GM23338 (cell line): ENCODE data around the gene SORT1. TPM values are rescaled to one million over a fixed set of nuclear protein-coding genes. Genes with fewer than 3 reads are reported as not detected.

ENCODE experiments used
- ATAC-seq: fragments of 200-7000 bp; cut with Tn5 transposase; 3 replicates; pipeline ENCODE4 v1.9.1; 2020
- DNase-seq: peaks from one replicate; pipeline ENCODE4 v3.0.0-alpha.2; 2015; ENCODE audit warnings: low spot score
- H2AFZ ChIP-seq: fragments of 200-600 bp; sonication (generic); 2 replicates; pipeline ENCODE4 v1.8.0; 2016; ENCODE audit warnings: antibody characterized with exemption, mild to moderate bottlenecking, moderate library complexity
- H3F3A ChIP-seq: fragments of 200-600 bp; sonication (generic); replicated peaks from 2 replicates; pipeline ENCODE4 v1.8.0; 2017; ENCODE audit warnings: antibody characterized with exemption, mixed run types, low read depth
- H3K27ac ChIP-seq: fragments of 200-600 bp; sonication (generic); 2 replicates; pipeline ENCODE4 v1.6.1; 2016; ENCODE audit warnings: low read depth
- H3K27me3 ChIP-seq: fragments of 200-600 bp; sonication (generic); 2 replicates; pipeline ENCODE4 v1.8.0; 2016; ENCODE audit warnings: mild to moderate bottlenecking, mixed run types, moderate library complexity; ENCODE audit not compliant: insufficient read depth
- H3K36me3 ChIP-seq: fragments of 200-600 bp; sonication (generic); 2 replicates; pipeline ENCODE4 v1.8.0; 2016; ENCODE audit warnings: mild to moderate bottlenecking; ENCODE audit not compliant: insufficient read depth
- H3K4me1 ChIP-seq: fragments of 200-600 bp; sonication (generic); 2 replicates; pipeline ENCODE4 v1.8.0; 2016; ENCODE audit warnings: mild to moderate bottlenecking, moderate library complexity; ENCODE audit not compliant: insufficient read depth
- H3K4me2 ChIP-seq: fragments of 200-600 bp; sonication (generic); 2 replicates; pipeline ENCODE4 v1.7.1; 2017; ENCODE audit warnings: mixed run types
- H3K4me3 ChIP-seq: fragments of 200-600 bp; sonication (generic); 2 replicates; pipeline ENCODE4 v1.6.1; 2016; ENCODE audit warnings: mixed run types
- H3K79me2 ChIP-seq: fragments of 200-600 bp; sonication (generic); replicated peaks from 2 replicates; pipeline ENCODE4 v1.8.0; 2017; ENCODE audit warnings: mild to moderate bottlenecking; ENCODE audit not compliant: insufficient read depth
- H3K9me2 ChIP-seq: fragments of 200-600 bp; sonication (generic); 2 replicates; pipeline ENCODE4 v1.8.0; 2017; ENCODE audit not compliant: insufficient read depth
- H4K20me1 ChIP-seq: fragments of 200-600 bp; sonication (generic); replicated peaks from 2 replicates; pipeline ENCODE4 v1.8.0; 2017; ENCODE audit warnings: mild to moderate bottlenecking; ENCODE audit not compliant: insufficient read depth
- H3K27ac Mint-ChIP-seq: 2 replicates; pipeline ENCODE4 v1.8.0; 2020; ENCODE audit warnings: inconsistent platforms, mild to moderate bottlenecking, moderate library complexity, mixed read lengths
- H3K27me3 Mint-ChIP-seq: 3 replicates; pipeline ENCODE4 v1.8.0; 2022; ENCODE audit warnings: low read depth, mild to moderate bottlenecking, moderate library complexity, mixed read lengths, inconsistent platforms; ENCODE audit not compliant: insufficient read depth, poor library complexity
- H3K36me3 Mint-ChIP-seq: 3 replicates; pipeline ENCODE4 v1.8.0; 2021; ENCODE audit warnings: low read depth, mild to moderate bottlenecking, inconsistent platforms, moderate library complexity, mixed read lengths
- H3K4me1 Mint-ChIP-seq: 3 replicates; pipeline ENCODE4 v1.8.0; 2020; ENCODE audit warnings: mild to moderate bottlenecking, inconsistent platforms, mixed read lengths
- H3K4me3 Mint-ChIP-seq: 3 replicates; pipeline ENCODE4 v1.8.0; 2021; ENCODE audit warnings: moderate library complexity, mild to moderate bottlenecking, inconsistent platforms, mixed read lengths
- H3K9me3 Mint-ChIP-seq: 3 replicates; pipeline ENCODE4 v1.8.0; 2020; ENCODE audit warnings: moderate library complexity, mild to moderate bottlenecking, inconsistent platforms, mixed read lengths
- CREB1 ChIP-seq: fragments of 250-450 bp; sonication (Bioruptor Pico); IDR thresholded peaks from 2 replicates; pipeline ENCODE4 v1.5.0; 2020; ENCODE audit warnings: low read depth, mild to moderate bottlenecking, moderate library complexity
- EZH2 ChIP-seq: fragments of 200-600 bp; sonication (generic); IDR thresholded peaks from one replicate; pipeline ENCODE4 v1.8.0; 2017; ENCODE audit warnings: antibody characterized with exemption, mild to moderate bottlenecking, low read depth; ENCODE audit not compliant: unreplicated experiment
- EZH2phosphoT487 ChIP-seq: fragments of 200-600 bp; sonication (generic); IDR thresholded peaks from one replicate; pipeline ENCODE4 v1.8.1; 2018; ENCODE audit warnings: antibody characterized with exemption; ENCODE audit not compliant: unreplicated experiment
- JUNB ChIP-seq: IDR thresholded peaks from one replicate; pipeline ENCODE4 v1.6.1; 2016; ENCODE audit warnings: antibody characterized with exemption; ENCODE audit not compliant: unreplicated experiment
- NANOG ChIP-seq: IDR thresholded peaks from 2 replicates; pipeline ENCODE4 v1.6.1; 2016; ENCODE audit warnings: antibody characterized with exemption, borderline replicate concordance
- POLR2AphosphoS5 ChIP-seq: IDR thresholded peaks from 2 replicates; pipeline ENCODE4 v1.6.1; 2016; ENCODE audit warnings: antibody characterized with exemption, low read depth
- STAT1 ChIP-seq: IDR thresholded peaks from one replicate; pipeline ENCODE4 v1.6.1; 2016; ENCODE audit warnings: antibody characterized with exemption; ENCODE audit not compliant: unreplicated experiment
- ZNF114 ChIP-seq: fragments of 250-450 bp; sonication (Bioruptor Pico); IDR thresholded peaks from 2 replicates; pipeline ENCODE4 v1.5.0; 2020; ENCODE audit warnings: mild to moderate bottlenecking, moderate library complexity
- ZNF331 ChIP-seq: fragments of 250-450 bp; sonication (Bioruptor Pico); IDR thresholded peaks from 2 replicates; pipeline ENCODE4 v1.5.0; 2020; ENCODE audit warnings: low read depth, mild to moderate bottlenecking, moderate library complexity
- polyA plus RNA-seq: library from polyadenylated mRNA; unstranded; fragments of >200 nt; fragmentation: Nextera tagmentation; extraction: Ambion mirVana; gene quantifications from 2 replicates; pipeline ENCODE4 v1.2.1, GENCODE V29; 2016
- total RNA-seq: library from RNA; depleted of rRNA; stranded (reverse); fragments of >200 nt; shearing (Covaris generic); gene quantifications from 2 replicates; pipeline ENCODE4 v1.2.3, GENCODE V29; 2014
- TF ChIP-seq, protein P1 (sequence below): IDR thresholded peaks from one replicate; pipeline ENCODE4 v1.6.1; 2018; ENCODE audit warnings: antibody characterized with exemption; ENCODE audit not compliant: unreplicated experiment
- TF ChIP-seq, protein P2 (sequence below): IDR thresholded peaks from 2 replicates; pipeline ENCODE4 v1.6.1; 2016; ENCODE audit warnings: antibody characterized with exemption
- TF ChIP-seq, protein P3 (sequence below): fragments of 250-450 bp; sonication (Bioruptor Pico); IDR thresholded peaks from 2 replicates; pipeline ENCODE4 v1.5.0; 2020; ENCODE audit warnings: mild to moderate bottlenecking, moderate library complexity
- TF ChIP-seq, protein P4 (sequence below), 2 experiments: fragments of 200-600 bp in 1 of 2; sonication (generic) in 1 of 2; conservative IDR thresholded peaks; 2 replicates each; pipeline versions ENCODE4 v1.5.1 to v1.6.1; 2016 to 2017; ENCODE audit warnings: antibody characterized with exemption in 2 of 2, low read depth in 2 of 2, mild to moderate bottlenecking in 2 of 2, moderate library complexity in 1 of 2

Gene SORT1
- total and polyA plus RNA-seq, 2 experiments from 2014 or later, result 10.9 to 55.4 TPM

DNA sequence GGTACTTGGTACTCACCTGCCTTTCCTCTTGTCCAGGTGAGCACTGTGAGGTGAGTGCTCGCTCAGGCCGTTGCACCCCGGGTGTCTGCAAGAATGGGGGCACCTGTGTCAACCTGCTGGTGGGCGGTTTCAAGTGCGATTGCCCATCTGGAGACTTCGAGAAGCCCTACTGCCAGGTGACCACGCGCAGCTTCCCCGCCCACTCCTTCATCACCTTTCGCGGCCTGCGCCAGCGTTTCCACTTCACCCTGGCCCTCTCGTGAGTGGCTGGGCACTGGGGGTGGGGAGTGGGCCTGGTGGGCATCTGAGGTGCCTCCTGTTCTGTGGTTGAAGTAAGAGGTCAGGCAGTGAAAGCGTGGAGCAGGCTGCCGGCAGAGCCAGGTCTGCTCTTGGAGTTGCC lies 136.7 kb downstream of the SORT1 start:
- no peaks in the 10 kb centered on the region for H3K27me3 ChIP-seq
- no peak overlapping the region for H3K4me3 ChIP-seq
- no peak overlapping the region for H3K27ac ChIP-seq
- no peak overlapping the region for H3K4me2 ChIP-seq
- ATAC-seq, result no peak
- H3F3A ChIP-seq, result 0 out of 2 replicates have a peak, but pooled peaks cover 5% of the 10 kb centered on the region
- Mint-ChIP-seq H3K27me3 (peaks cover 10% of the 10 kb centered on the region), H3K9me3 (no peaks in the 10 kb centered on the region; the same call in 1 of the 3 replicates), H3K4me1 (peaks cover 22% of the 10 kb centered on the region), H3K27ac (no peak overlapping the region), H3K4me3 (no peak overlapping the region), H3K36me3 (peaks cover 3% of the 10 kb centered on the region; the same call in 2 of the 3 replicates)
- H3K36me3 ChIP-seq, result no peaks in the 10 kb centered on the region; the same call in 1 of the 2 replicates
- no peaks in the 10 kb centered on the region; the same call in 1 of the 2 replicates for H4K20me1 ChIP-seq
- TF ChIP-seq ZNF114, result no peak
- no peak for TF ChIP-seq EZH2phosphoT487
- TF ChIP-seq POLR2AphosphoS5, result no peak
- TF ChIP-seq, protein P1, sequence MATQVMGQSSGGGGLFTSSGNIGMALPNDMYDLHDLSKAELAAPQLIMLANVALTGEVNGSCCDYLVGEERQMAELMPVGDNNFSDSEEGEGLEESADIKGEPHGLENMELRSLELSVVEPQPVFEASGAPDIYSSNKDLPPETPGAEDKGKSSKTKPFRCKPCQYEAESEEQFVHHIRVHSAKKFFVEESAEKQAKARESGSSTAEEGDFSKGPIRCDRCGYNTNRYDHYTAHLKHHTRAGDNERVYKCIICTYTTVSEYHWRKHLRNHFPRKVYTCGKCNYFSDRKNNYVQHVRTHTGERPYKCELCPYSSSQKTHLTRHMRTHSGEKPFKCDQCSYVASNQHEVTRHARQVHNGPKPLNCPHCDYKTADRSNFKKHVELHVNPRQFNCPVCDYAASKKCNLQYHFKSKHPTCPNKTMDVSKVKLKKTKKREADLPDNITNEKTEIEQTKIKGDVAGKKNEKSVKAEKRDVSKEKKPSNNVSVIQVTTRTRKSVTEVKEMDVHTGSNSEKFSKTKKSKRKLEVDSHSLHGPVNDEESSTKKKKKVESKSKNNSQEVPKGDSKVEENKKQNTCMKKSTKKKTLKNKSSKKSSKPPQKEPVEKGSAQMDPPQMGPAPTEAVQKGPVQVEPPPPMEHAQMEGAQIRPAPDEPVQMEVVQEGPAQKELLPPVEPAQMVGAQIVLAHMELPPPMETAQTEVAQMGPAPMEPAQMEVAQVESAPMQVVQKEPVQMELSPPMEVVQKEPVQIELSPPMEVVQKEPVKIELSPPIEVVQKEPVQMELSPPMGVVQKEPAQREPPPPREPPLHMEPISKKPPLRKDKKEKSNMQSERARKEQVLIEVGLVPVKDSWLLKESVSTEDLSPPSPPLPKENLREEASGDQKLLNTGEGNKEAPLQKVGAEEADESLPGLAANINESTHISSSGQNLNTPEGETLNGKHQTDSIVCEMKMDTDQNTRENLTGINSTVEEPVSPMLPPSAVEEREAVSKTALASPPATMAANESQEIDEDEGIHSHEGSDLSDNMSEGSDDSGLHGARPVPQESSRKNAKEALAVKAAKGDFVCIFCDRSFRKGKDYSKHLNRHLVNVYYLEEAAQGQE, result no peak
- no peak for TF ChIP-seq STAT1
- TF ChIP-seq CREB1 (CRISPR knock-in tag), result no peak
- TF ChIP-seq, protein P2, sequence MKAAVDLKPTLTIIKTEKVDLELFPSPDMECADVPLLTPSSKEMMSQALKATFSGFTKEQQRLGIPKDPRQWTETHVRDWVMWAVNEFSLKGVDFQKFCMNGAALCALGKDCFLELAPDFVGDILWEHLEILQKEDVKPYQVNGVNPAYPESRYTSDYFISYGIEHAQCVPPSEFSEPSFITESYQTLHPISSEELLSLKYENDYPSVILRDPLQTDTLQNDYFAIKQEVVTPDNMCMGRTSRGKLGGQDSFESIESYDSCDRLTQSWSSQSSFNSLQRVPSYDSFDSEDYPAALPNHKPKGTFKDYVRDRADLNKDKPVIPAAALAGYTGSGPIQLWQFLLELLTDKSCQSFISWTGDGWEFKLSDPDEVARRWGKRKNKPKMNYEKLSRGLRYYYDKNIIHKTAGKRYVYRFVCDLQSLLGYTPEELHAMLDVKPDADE, result no peak
- TF ChIP-seq, protein P3, sequence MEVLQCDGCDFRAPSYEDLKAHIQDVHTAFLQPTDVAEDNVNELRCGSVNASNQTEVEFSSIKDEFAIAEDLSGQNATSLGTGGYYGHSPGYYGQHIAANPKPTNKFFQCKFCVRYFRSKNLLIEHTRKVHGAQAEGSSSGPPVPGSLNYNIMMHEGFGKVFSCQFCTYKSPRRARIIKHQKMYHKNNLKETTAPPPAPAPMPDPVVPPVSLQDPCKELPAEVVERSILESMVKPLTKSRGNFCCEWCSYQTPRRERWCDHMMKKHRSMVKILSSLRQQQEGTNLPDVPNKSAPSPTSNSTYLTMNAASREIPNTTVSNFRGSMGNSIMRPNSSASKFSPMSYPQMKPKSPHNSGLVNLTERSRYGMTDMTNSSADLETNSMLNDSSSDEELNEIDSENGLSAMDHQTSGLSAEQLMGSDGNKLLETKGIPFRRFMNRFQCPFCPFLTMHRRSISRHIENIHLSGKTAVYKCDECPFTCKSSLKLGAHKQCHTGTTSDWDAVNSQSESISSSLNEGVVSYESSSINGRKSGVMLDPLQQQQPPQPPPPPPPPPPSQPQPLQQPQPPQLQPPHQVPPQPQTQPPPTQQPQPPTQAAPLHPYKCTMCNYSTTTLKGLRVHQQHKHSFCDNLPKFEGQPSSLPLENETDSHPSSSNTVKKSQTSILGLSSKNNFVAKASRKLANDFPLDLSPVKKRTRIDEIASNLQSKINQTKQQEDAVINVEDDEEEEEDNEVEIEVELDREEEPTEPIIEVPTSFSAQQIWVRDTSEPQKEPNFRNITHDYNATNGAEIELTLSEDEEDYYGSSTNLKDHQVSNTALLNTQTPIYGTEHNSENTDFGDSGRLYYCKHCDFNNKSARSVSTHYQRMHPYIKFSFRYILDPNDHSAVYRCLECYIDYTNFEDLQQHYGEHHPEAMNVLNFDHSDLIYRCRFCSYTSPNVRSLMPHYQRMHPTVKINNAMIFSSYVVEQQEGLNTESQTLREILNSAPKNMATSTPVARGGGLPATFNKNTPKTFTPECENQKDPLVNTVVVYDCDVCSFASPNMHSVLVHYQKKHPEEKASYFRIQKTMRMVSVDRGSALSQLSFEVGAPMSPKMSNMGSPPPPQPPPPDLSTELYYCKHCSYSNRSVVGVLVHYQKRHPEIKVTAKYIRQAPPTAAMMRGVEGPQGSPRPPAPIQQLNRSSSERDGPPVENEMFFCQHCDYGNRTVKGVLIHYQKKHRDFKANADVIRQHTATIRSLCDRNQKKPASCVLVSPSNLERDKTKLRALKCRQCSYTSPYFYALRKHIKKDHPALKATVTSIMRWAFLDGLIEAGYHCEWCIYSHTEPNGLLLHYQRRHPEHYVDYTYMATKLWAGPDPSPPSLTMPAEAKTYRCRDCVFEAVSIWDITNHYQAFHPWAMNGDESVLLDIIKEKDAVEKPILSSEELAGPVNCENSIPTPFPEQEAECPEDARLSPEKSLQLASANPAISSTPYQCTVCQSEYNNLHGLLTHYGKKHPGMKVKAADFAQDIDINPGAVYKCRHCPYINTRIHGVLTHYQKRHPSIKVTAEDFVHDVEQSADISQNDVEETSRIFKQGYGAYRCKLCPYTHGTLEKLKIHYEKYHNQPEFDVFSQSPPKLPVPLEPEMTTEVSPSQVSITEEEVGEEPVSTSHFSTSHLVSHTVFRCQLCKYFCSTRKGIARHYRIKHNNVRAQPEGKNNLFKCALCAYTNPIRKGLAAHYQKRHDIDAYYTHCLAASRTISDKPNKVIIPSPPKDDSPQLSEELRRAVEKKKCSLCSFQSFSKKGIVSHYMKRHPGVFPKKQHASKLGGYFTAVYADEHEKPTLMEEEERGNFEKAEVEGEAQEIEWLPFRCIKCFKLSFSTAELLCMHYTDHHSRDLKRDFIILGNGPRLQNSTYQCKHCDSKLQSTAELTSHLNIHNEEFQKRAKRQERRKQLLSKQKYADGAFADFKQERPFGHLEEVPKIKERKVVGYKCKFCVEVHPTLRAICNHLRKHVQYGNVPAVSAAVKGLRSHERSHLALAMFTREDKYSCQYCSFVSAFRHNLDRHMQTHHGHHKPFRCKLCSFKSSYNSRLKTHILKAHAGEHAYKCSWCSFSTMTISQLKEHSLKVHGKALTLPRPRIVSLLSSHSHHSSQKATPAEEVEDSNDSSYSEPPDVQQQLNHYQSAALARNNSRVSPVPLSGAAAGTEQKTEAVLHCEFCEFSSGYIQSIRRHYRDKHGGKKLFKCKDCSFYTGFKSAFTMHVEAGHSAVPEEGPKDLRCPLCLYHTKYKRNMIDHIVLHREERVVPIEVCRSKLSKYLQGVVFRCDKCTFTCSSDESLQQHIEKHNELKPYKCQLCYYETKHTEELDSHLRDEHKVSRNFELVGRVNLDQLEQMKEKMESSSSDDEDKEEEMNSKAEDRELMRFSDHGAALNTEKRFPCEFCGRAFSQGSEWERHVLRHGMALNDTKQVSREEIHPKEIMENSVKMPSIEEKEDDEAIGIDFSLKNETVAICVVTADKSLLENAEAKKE (CRISPR knock-in tag), result no peak
- no peak for TF ChIP-seq NANOG
- no peak for TF ChIP-seq ZNF331
- no peak for TF ChIP-seq JUNB
- TF ChIP-seq, protein P4, sequence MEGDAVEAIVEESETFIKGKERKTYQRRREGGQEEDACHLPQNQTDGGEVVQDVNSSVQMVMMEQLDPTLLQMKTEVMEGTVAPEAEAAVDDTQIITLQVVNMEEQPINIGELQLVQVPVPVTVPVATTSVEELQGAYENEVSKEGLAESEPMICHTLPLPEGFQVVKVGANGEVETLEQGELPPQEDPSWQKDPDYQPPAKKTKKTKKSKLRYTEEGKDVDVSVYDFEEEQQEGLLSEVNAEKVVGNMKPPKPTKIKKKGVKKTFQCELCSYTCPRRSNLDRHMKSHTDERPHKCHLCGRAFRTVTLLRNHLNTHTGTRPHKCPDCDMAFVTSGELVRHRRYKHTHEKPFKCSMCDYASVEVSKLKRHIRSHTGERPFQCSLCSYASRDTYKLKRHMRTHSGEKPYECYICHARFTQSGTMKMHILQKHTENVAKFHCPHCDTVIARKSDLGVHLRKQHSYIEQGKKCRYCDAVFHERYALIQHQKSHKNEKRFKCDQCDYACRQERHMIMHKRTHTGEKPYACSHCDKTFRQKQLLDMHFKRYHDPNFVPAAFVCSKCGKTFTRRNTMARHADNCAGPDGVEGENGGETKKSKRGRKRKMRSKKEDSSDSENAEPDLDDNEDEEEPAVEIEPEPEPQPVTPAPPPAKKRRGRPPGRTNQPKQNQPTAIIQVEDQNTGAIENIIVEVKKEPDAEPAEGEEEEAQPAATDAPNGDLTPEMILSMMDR (conservative IDR thresholded peaks at IDR 0.05; ENCODE audit: low read depth in 2 of 2), result no peak
- no peak for TF ChIP-seq EZH2
- no peaks in the 10 kb centered on the region; the same call in 1 of the 2 replicates for H3K4me1 ChIP-seq
- DNase-seq, result no peak
- H3K79me2 ChIP-seq, result 0 out of 2 replicates have a peak, but pooled peaks cover 6% of the 10 kb centered on the region
- H2AFZ ChIP-seq, result no peak overlapping the region
- no peaks in the 10 kb centered on the region for H3K9me2 ChIP-seq
